ENCODE data around the gene RPS25. TPM values are rescaled to one million over a fixed set of nuclear protein-coding genes. Genes with fewer than 3 reads are reported as not detected.
"Not testable (repeated sequence)": the region's sequence is repeated elsewhere in the genome, so short reads cannot be mapped to it uniquely, and the experiment has no call there.

The RPS25 gene
- 796 and 2,500 TPM in 2 replicates for total RNA-seq (ENCODE audit: low replicate concordance)

- H3K4me3 ChIP-seq (ENCODE audit: low read depth, low read length): peak within 1 kb of the TSS; percentile 97
- no peak for TF ChIP-seq CTCF (IDR thresholded peaks at IDR 0.05; ENCODE audit: insufficient read depth, low read length)
- DNase-seq (ENCODE audit: low read depth): peak; percentile 96
Observed at GRCh38 chr11:119018074-119018938, at the start of gene RPS25, which contains the start of gene TRAPPC4. Gene RPS25 (minus strand): TSS chr11:119018343. CDS start chr11:119018284, 59 bp downstream. Gene TRAPPC4 (plus strand): TSS chr11:119018766. CDS start chr11:119018796, 30 bp downstream.

- DNase-seq (ENCODE audit: low read depth): peak; percentile 95
- TF ChIP-seq CTCF (IDR thresholded peaks at IDR 0.05; ENCODE audit: insufficient read depth, low read length): no peak
- H3K4me3 ChIP-seq (ENCODE audit: low read depth, low read length): peak within 1 kb of the TSS; percentile 99
Observed at GRCh38 chr11:119067371-119068222, 49.5 kb upstream of the RPS25 start, which contains the start of gene VPS11. Gene VPS11 (plus strand): TSS chr11:119067818. CDS start chr11:119067824, 6 bp downstream.

GRCh38 chr11:119065369-119065768, 47.2 kb upstream of the RPS25 start:
- DNase-seq (ENCODE audit: low read depth): peak; percentile 36
- TF ChIP-seq CTCF (IDR thresholded peaks at IDR 0.05; ENCODE audit: insufficient read depth, low read length): peak; percentile 58

GRCh38 chr11:119062779-119063178, 44.6 kb upstream of the RPS25 start:
- TF ChIP-seq CTCF (IDR thresholded peaks at IDR 0.05; ENCODE audit: insufficient read depth, low read length): no peak
- DNase-seq (ENCODE audit: low read depth): peak; percentile 87

More at GRCh38 chr11:119065369-119065768, 47.2 kb upstream of the RPS25 start:
- no peak overlapping the region for H3K4me3 ChIP-seq (ENCODE audit: low read depth, low read length)

GRCh38 chr11:119061256-119061655, 43.1 kb upstream of the RPS25 start:
- no peak for TF ChIP-seq CTCF (IDR thresholded peaks at IDR 0.05; ENCODE audit: insufficient read depth, low read length)
- no peak overlapping the region for H3K4me3 ChIP-seq (ENCODE audit: low read depth, low read length)
- no peak for DNase-seq (ENCODE audit: low read depth)

More at GRCh38 chr11:119062779-119063178, 44.6 kb upstream of the RPS25 start:
- no peak overlapping the region for H3K4me3 ChIP-seq (ENCODE audit: low read depth, low read length)

- DNase-seq (ENCODE audit: low read depth); H3K4me3 ChIP-seq (ENCODE audit: low read depth, low read length): not testable (repeated sequence)
Observed at GRCh38 chr11:119059128-119059527, 41.0 kb upstream of the RPS25 start.

Data from fibroblast of the aortic adventitia (primary cell).